NCI-H1105 treated with DMSO at 0.1 percent for 48 hours (cell line): Measurements from ENCODE around the gene CCL26.

Experiments
- DNase-seq: peaks from one replicate; lab custom pipeline; 2025; lab: John Stamatoyannopoulos, UW

The CCL26 gene, protein sequence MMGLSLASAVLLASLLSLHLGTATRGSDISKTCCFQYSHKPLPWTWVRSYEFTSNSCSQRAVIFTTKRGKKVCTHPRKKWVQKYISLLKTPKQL

GRCh38 chr7:75772081-75773077 is at the start of gene CCL26:
TSS of gene CCL26 (minus strand) at chr7:75772211. CDS start at chr7:75772176, 35 bp downstream.
- DNase-seq, result no peak

DNA sequence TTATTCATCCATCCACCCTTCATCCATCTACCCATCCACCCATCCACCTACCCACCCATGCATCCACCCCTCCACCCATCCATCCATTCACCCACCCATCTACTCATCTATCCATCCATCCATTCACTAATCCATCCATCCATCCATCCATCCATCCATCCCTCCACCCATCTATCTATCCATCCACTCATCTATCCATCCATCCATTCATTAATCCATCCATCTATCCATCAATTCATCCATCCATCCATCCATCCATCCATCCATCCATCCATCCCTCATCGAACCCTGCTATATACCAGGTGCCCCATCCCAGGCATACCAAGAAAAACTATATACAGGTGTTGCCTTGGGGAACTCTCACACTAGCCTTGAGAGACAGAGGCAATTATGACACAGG is 48.7 kb upstream of the CCL26 start:
- no peak for DNase-seq

GRCh38 chr7:75819711-75820110 is 47.7 kb upstream of the CCL26 start:
- no peak for DNase-seq

- DNase-seq, result no peak
These were observed 46.5 kb upstream of the CCL26 start for GRCh38 chr7:75818472-75818871.

- no peak for DNase-seq
These were observed 45.1 kb upstream of the CCL26 start for GRCh38 chr7:75817116-75817515.

GRCh38 chr7:75815418-75816064 is 43.5 kb upstream of the CCL26 start:
- peak; percentile 51 for DNase-seq

DNA sequence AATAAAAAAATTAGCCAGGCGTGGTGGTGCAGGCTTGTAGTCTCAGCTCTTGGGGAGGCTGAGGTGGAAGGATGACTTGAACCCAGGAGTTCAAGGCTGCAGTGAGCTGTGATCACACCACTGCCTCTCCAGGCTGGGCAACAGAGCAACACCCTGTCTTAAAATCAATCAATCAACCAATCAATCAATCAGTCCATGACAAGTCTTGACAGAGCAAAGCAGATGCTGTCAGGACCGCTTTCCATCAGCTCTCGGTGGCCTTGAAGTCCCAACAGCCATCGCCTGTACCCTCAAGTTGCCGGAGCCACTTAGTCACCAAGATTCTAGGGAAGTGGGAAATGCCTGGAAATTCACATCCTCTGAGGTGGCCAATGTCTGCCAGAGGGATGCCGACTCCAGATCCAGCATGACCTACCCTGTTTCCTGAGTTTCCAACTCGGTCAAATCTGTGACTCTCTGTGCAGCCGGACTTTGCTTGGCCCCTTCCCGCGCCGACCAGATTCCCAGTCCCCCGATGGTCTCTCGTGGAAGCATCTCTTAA is 42.5 kb upstream of the CCL26 start:
- no peak for DNase-seq

- no peak for DNase-seq
These were observed 41.8 kb upstream of the CCL26 start, which contains the start of gene CCL24 for GRCh38 chr7:75813781-75814236. TSS of gene CCL24 (minus strand) at chr7:75813806. CDS start at chr7:75813715, 91 bp downstream.

DNA sequence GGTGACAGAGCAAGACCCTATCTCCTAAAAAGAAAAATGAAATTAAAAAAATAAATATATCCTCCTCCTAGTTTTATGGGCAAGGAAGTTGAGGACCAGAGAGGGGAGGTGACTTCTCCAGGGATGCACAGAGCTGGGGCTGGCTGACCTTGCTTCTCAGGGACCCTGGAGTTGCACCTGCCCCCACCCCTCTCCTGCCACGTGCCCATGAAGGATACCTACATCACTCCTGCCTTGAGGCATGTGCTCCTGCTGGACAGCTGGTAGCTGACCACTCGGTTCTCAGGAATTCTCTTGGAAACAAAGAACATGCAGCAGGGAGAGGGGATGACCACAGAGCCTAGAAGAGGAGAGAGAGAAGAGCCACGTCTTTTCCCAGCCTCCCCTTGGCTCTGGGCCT is 41.1 kb upstream of the CCL26 start:
- DNase-seq, result no peak

- no peak for DNase-seq
These were observed 40.1 kb upstream of the CCL26 start for GRCh38 chr7:75811894-75812678.

- no peak for DNase-seq
These were observed 37.4 kb upstream of the CCL26 start for GRCh38 chr7:75809396-75809795.

- DNase-seq, result peak; percentile 88
These were observed 36.1 kb upstream of the CCL26 start for GRCh38 chr7:75808106-75808505.

- DNase-seq, result no peak
These were observed 35.4 kb upstream of the CCL26 start for GRCh38 chr7:75807452-75807851.

DNA sequence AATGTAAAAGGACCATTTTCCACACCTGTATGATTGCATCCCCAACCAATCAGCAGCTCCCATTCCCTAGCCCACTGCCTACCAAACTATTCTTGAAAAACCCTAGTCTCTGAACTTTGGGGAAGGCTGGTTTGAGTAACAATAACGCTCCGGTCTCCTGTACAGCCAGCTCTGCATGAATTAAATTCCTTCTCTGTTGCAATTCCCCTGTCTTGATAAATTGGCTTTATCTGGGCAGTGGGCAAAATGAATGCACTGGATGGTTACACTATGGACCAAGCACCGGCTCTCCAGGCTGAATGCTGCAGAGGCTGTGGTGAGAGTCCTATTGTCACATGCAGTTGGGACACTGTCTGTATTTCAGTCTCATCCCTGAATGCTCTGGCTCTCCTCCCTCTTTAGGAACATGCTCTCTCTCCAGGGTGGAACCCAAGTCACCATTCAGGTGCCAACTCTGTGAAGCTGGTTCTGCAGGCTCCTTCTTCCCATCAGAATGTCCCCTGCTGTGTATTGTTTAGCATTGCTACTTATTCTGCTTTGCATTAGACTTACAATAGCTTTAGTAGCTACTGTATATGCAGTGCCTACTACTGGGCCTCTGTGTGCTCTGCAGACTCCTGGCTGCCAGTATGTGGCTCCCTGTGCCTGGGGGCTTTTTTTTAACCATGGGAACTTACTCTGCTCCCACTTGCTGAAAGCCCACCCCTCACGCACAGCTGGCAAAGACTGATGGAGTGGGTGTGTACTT is 34.7 kb upstream of the CCL26 start:
- DNase-seq, result no peak

DNA sequence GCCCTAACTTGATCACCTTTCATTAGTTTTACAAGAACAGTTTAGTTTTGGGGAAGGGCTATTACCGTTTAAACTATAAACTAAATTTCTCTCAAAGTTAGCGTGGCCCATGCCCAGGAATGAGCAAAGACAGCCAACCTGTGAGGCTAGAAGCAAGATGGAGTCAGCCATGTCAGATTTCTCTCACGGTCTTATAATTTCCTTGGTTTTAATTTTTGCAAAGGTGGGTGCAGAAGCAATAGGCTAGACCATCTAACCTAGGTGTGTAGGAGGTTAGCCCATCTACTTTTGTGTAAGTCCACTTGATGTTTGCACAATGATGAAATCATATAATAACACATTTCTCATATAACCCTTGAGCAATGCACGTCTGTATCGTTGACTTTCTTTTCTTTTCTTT is 32.7 kb upstream of the CCL26 start:
- no peak for DNase-seq

- no peak for DNase-seq
These were observed 32.0 kb upstream of the CCL26 start for GRCh38 chr7:75804004-75804403.

DNA sequence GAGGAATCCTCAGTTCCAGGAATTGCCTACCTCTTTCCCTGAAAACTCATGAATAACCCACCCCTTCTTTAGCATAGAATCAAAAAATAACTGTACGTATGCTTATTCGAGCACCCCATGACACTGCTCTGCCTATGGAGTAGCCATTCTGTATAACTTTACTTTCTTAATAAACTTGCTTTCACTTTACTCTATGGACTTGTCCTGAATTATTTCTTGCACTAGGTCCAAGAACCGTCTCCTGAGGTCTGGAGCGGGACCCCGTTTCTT is 30.5 kb upstream of the CCL26 start:
- DNase-seq, result no peak

DNA sequence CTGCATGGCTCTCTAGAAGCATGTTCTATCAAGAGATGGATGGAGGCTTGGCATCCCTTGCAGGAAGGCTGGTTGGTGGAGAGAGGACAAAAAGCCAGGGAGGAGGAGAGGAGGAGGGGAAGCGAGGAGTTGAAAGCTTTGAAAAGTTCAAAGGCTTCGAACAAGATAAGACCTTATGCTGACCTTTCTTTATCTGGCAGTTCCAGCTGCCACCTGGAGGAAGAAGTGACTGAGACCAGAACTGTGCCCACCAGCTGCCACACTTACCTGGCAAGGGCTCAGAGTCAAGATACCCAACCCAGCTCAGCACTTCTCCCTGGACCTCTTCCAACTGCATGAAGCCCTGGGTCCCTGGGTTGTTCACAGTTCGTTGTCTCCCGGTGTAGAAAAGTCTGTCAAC is 26.8 kb upstream of the CCL26 start:
- DNase-seq, result peak; percentile 26

DNA sequence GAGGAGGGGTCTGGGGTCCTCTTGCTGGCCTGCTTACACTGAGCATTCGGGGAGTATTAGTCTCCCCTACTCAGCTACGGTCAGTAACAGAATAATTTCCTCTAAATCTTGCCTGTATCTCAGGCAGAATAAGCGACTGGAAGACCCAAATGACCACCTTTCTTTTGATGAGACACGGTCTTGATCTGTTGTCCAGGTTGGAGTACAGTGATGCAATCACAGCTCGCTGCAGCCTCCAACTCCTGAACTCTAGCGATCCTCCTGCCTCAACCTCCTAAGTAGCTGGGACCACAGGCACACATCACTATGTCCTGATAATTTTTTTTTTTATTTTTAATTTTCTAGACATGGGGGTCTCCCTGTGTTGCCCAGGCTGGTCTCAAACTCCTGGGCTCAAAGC is 24.4 kb upstream of the CCL26 start:
- no peak for DNase-seq

DNA sequence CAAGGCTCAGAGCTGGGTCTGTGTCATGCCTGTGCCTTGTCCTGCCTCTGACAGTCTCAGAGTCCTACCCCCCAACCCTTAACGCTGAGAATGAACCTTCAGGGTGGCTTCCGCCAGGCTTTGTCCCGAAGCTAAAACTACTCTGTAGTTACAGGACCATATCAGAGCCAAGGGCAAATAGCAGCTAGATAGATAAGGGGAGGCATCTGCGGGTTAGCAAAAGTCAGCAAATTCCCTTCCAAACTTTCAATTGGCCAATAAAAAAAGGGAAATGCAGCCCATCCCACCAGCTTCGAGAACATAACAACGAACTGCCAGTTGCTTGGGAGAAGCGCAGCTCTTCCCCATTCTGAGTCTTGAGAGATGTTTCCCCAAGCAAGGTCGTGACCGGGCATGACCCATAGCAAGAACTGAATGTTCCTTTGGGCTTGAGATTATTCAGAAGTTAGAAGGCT is 23.8 kb upstream of the CCL26 start:
- no peak for DNase-seq

DNA sequence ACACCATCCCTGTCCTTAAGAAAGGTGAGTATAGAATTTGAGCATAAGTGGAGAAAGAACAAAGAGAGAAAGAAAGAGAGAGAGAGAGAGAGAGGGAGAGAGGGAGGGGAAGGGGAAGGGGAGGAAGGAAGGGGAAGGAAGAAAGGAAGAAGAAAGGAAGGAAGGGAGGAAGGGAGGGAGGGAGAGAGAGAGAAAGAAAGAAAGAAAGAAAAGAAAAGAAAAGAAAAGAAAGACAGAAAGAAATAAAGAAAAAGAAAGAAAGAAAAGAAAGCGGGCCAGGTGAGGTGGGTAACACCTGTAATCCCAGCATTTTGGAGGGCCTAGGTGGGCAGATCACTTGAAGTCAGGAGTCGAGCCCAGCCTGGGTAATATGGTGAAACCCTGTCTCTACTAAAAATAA is 21.7 kb upstream of the CCL26 start:
- no peak for DNase-seq
